IMR-90 (cell line): ENCODE results near the gene ZNHIT1. TPM values are rescaled to one million over a fixed set of nuclear protein-coding genes. Genes with fewer than 3 reads are reported as not detected.

ENCODE experiments used
- ATAC-seq: fragments of 200-7000 bp; cut with Tn5 transposase; 2 replicates; pipeline ENCODE4 v1.9.1; 2020; ENCODE audit warnings: low read depth, mild to moderate bottlenecking, moderate library complexity
- BruUV-seq: library from RNA; stranded (reverse); fragments of 400-500 nt; replicated peaks from 2 replicates; lab custom pipeline; 2021; lab: Mats Ljungman, UMichigan
- CTCF ChIA-PET: fragments of 300-600 bp; formaldehyde crosslinking; extraction: SDS; loops from one replicate; lab custom pipeline; 2021; ENCODE audit warnings: antibody characterized with exemption; lab: Yijun Ruan, JAX
- POLR2A ChIA-PET: fragments of 300-600 bp; sonication (Branson Sonifier 250); formaldehyde crosslinking; loops from one replicate; lab custom pipeline; 2022; ENCODE audit warnings: antibody characterized with exemption; ENCODE audit not compliant: unreplicated experiment; lab: Charles Lee
- DNase-seq: peaks from one replicate; pipeline ENCODE4 v3.0.0; 2013
- H2AFZ ChIP-seq: replicated peaks from 2 replicates; pipeline ENCODE3; 2013; ENCODE audit warnings: low read length, mild to moderate bottlenecking; ENCODE audit not compliant: poor library complexity
- H2AK5ac ChIP-seq: 2 replicates; pipeline ENCODE4 v1.6.1; 2013; ENCODE audit warnings: low read depth, low read length, inconsistent platforms
- H2AK9ac ChIP-seq: replicated peaks from 2 replicates; pipeline ENCODE3; 2013; ENCODE audit warnings: mild to moderate bottlenecking, low read depth, low read length, moderate library complexity; ENCODE audit not compliant: poor library complexity
- H2BK120ac ChIP-seq: 2 replicates; pipeline ENCODE4 v1.6.1; 2013; ENCODE audit warnings: low read depth, low read length, inconsistent platforms
- H2BK15ac ChIP-seq: 3 replicates; pipeline ENCODE4 v1.6.1; 2013; ENCODE audit warnings: low read depth, low read length, inconsistent platforms
- H2BK20ac ChIP-seq: 2 replicates; pipeline ENCODE4 v1.6.1; 2013; ENCODE audit warnings: low read depth, mild to moderate bottlenecking, inconsistent platforms, low read length, moderate library complexity
- H2BK5ac ChIP-seq: 2 replicates; pipeline ENCODE4 v1.6.1; 2013; ENCODE audit warnings: mild to moderate bottlenecking, low read depth, low read length, inconsistent platforms; ENCODE audit not compliant: poor library complexity, severe bottlenecking
- H3K14ac ChIP-seq: replicated peaks from 2 replicates; pipeline ENCODE4 v1.6.1; 2013; ENCODE audit warnings: low read depth, low read length, inconsistent platforms
- H3K18ac ChIP-seq: 2 replicates; pipeline ENCODE4 v1.6.1; 2013; ENCODE audit warnings: low read depth, low read length, control low read depth
- H3K23ac ChIP-seq: 2 replicates; pipeline ENCODE4 v1.6.1; 2013; ENCODE audit warnings: low read depth, low read length, inconsistent platforms
- H3K27ac ChIP-seq: 2 replicates; pipeline ENCODE4 v1.5.1; 2013; ENCODE audit warnings: mild to moderate bottlenecking, control low read depth, low read length; ENCODE audit not compliant: insufficient read depth
- H3K27me3 ChIP-seq: 2 replicates; pipeline ENCODE4 v1.6.1; 2013; ENCODE audit warnings: low read length; ENCODE audit not compliant: control insufficient read depth, insufficient read depth
- H3K36me3 ChIP-seq: 2 replicates; pipeline ENCODE4 v1.6.1; 2013; ENCODE audit warnings: low read length, mixed read lengths; ENCODE audit not compliant: control insufficient read depth, insufficient read depth
- H3K4ac ChIP-seq: 2 replicates; pipeline ENCODE4 v1.6.1; 2013; ENCODE audit warnings: low read depth, low read length, inconsistent platforms
- H3K4me1 ChIP-seq: 2 replicates; pipeline ENCODE4 v1.6.1; 2013; ENCODE audit warnings: low read length, mixed read lengths; ENCODE audit not compliant: control insufficient read depth, insufficient read depth
- H3K4me2 ChIP-seq: 2 replicates; pipeline ENCODE4 v1.6.1; 2013; ENCODE audit warnings: low read depth, mild to moderate bottlenecking, control low read depth, low read length, moderate library complexity
- H3K4me3 ChIP-seq: 2 replicates; pipeline ENCODE4 v1.5.1; 2013; ENCODE audit warnings: low read depth, mild to moderate bottlenecking, control low read depth, low read length, moderate library complexity; ENCODE audit not compliant: insufficient read depth
- H3K56ac ChIP-seq: 2 replicates; pipeline ENCODE4 v1.6.1; 2013; ENCODE audit warnings: low read length, inconsistent platforms; ENCODE audit not compliant: insufficient read depth; ENCODE audit errors: extremely low read depth
- H3K79me1 ChIP-seq, 2 experiments: 2 replicates each; pipeline ENCODE4 v1.6.1; 2013; ENCODE audit warnings: low read length in 2 of 2, inconsistent platforms in 1 of 2, low read depth in 1 of 2
- H3K9ac ChIP-seq: 2 replicates; pipeline ENCODE4 v1.6.1; 2013; ENCODE audit warnings: low read depth, low read length, control low read depth
- H3K9me1 ChIP-seq: 2 replicates; pipeline ENCODE4 v1.6.1; 2013; ENCODE audit warnings: low read length, inconsistent platforms; ENCODE audit not compliant: insufficient read depth
- H3K9me3 ChIP-seq: 2 replicates; pipeline ENCODE4 v1.6.1; 2013; ENCODE audit warnings: low read length; ENCODE audit not compliant: control insufficient read depth, insufficient read depth
- H4K20me1 ChIP-seq: 2 replicates; pipeline ENCODE4 v1.6.1; 2013; ENCODE audit warnings: low read length, inconsistent platforms; ENCODE audit not compliant: insufficient read depth
- H4K5ac ChIP-seq: 2 replicates; pipeline ENCODE4 v1.6.1; 2013; ENCODE audit warnings: mild to moderate bottlenecking, low read depth, low read length, control low read depth
- H4K8ac ChIP-seq, 2 experiments: 2 replicates each; pipeline ENCODE4 v1.6.1; 2013; ENCODE audit warnings: low read depth in 2 of 2, low read length in 2 of 2, control low read depth in 1 of 2, inconsistent platforms in 1 of 2
- H4K91ac ChIP-seq: 2 replicates; pipeline ENCODE4 v1.6.1; 2013; ENCODE audit warnings: low read depth, low read length, inconsistent platforms; ENCODE audit not compliant: insufficient read depth
- BHLHE40 ChIP-seq: fragments of 150-350 bp; IDR thresholded peaks from 2 replicates; pipeline ENCODE4 v1.6.1; 2016; ENCODE audit warnings: mild to moderate bottlenecking, low read depth, low read length
- CEBPB ChIP-seq: IDR thresholded peaks from 2 replicates; pipeline ENCODE4 v1.6.1; 2012; ENCODE audit warnings: low read depth, low read length, improper control_type of control experiment
- CHD1 ChIP-seq: IDR thresholded peaks from 2 replicates; pipeline ENCODE4 v1.6.1; 2012; ENCODE audit warnings: low read depth, low read length, improper control_type of control experiment
- FOS ChIP-seq: fragments of 150-350 bp; IDR thresholded peaks from 2 replicates; pipeline ENCODE4 v1.6.1; 2016; ENCODE audit warnings: low read depth, low read length
- MAFK ChIP-seq: IDR thresholded peaks from 2 replicates; pipeline ENCODE4 v1.6.1; 2012; ENCODE audit warnings: low read depth, low read length, improper control_type of control experiment
- MAZ ChIP-seq: IDR thresholded peaks from 2 replicates; pipeline ENCODE4 v1.6.1; 2012; ENCODE audit warnings: low read depth, mild to moderate bottlenecking, low read length, improper control_type of control experiment, moderate library complexity, borderline replicate concordance
- MXI1 ChIP-seq: IDR thresholded peaks from 2 replicates; pipeline ENCODE4 v1.6.1; 2012; ENCODE audit warnings: low read depth, mild to moderate bottlenecking, low read length, moderate library complexity, borderline replicate concordance
- NFE2L2 ChIP-seq: fragments of 150-350 bp; IDR thresholded peaks from 2 replicates; pipeline ENCODE4 v1.6.1; 2016; ENCODE audit warnings: low read depth, mild to moderate bottlenecking, low read length
- POLR2A ChIP-seq: IDR thresholded peaks from 2 replicates; pipeline ENCODE4 v1.6.1; 2012; ENCODE audit warnings: mild to moderate bottlenecking, low read depth, low read length
- RAD21 ChIP-seq: IDR thresholded peaks from 2 replicates; pipeline ENCODE4 v1.6.1; 2012; ENCODE audit warnings: low read length, improper control_type of control experiment
- RCOR1 ChIP-seq: IDR thresholded peaks from 2 replicates; pipeline ENCODE4 v1.6.1; 2012; ENCODE audit warnings: mild to moderate bottlenecking, low read length, improper control_type of control experiment; ENCODE audit not compliant: insufficient replicate concordance
- RFX5 ChIP-seq: IDR thresholded peaks from 2 replicates; pipeline ENCODE4 v1.8.0; 2012; ENCODE audit warnings: low read depth, mild to moderate bottlenecking, low read length, moderate library complexity
- SMC3 ChIP-seq: fragments of 150-350 bp; IDR thresholded peaks from 2 replicates; pipeline ENCODE4 v1.6.1; 2016; ENCODE audit warnings: low read depth, mild to moderate bottlenecking, antibody characterized with exemption, low read length, moderate library complexity
- WGBS, 2 experiments: methylation state at CpG; one replicate each; pipeline versions ENCODE4 v1.1.5 to v1.1.7; 2013; ENCODE audit warnings: missing lambda C conversion rate in 2 of 2; ENCODE audit not compliant: insufficient read length in 1 of 2; ENCODE audit errors: extremely low coverage in 2 of 2; 5-methylcytosine and 5-hydroxymethylcytosine counted together
- dilution Hi-C: fragments of 300-500 bp; cut with HindIII; formaldehyde crosslinking; loops from one replicate; pipeline ENCODE4 v1.14.3; 2018; ENCODE audit warnings: low sequenced_read_pairs; ENCODE audit not compliant: unreplicated experiment
- in situ Hi-C: fragments of 300-500 bp; cut with MboI; formaldehyde crosslinking; loops from 3 replicates; pipeline ENCODE4 v1.14.3; 2019; ENCODE audit warnings: low sequenced_read_pairs, inconsistent platforms, mixed read lengths
- intact Hi-C: fragments of 100-400 bp; cut with micrococcal nuclease; formaldehyde crosslinking; loops from 2 replicates; pipeline ENCODE4 v1.10.0; 2022
- polyA plus RNA-seq, 3 experiments: library from polyadenylated mRNA; depleted of rRNA; stranded (reverse); fragments of >200 nt; gene quantifications; 2 replicates each; pipeline ENCODE4 v1.2.3, GENCODE V29; 2012; ENCODE audit warnings: low replicate concordance in 1 of 3
- total RNA-seq: library from RNA; depleted of rRNA; stranded (reverse); fragments of >200 nt; gene quantifications from 2 replicates; pipeline ENCODE4 v1.2.3, GENCODE V29; 2012
- TF ChIP-seq, protein P1 (sequence below): conservative IDR thresholded peaks from 2 replicates; pipeline ENCODE4 v1.5.1; 2012; ENCODE audit warnings: mild to moderate bottlenecking, low read depth, low read length, improper control_type of control experiment
- TF ChIP-seq, protein P2 (sequence below): fragments of 150-350 bp; IDR thresholded peaks from 2 replicates; pipeline ENCODE4 v1.6.1; 2016; ENCODE audit warnings: low read depth, mild to moderate bottlenecking, low read length, moderate library complexity, borderline replicate concordance
- TF ChIP-seq, protein P3 (sequence below): fragments of 150-350 bp; IDR thresholded peaks from 2 replicates; pipeline ENCODE4 v1.6.1; 2017; ENCODE audit warnings: mild to moderate bottlenecking, antibody characterized with exemption, low read length, low read depth

The ZNHIT1 gene
- total and polyA plus RNA-seq, 2 of the 4 experiments (the other 2 are of a cell fraction), result 31.7 to 47.1 TPM

DNA sequence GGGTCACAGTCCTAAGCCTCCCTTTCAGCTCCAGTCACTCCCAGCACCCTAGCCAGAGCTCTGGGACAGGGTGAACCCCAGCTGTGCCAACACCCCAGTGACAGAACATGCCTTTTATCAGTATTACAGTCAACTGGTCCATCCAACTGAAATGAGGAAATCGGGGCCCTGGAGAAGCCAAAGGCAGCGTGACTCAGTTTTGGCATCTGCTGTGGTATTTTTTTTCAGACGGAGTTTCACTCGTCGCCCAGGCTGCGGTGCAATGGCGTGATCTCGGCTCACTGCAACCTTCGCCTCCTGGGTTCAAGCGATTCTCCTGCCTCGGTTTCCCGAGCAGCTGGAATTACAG lies 23.0 kb downstream of the ZNHIT1 start:
- no peak overlapping the region for H2AK9ac ChIP-seq
- no peak overlapping the region for H4K8ac ChIP-seq
- 98% methylated on average over 10 of the region's 12 CpGs; no CpG with 5 or more reads in 1 of the 2 experiments for WGBS, 2 experiments
- peaks cover 21% of the 10 kb centered on the region for H4K20me1 ChIP-seq
- H3K79me1 ChIP-seq, result peaks cover 21 to 56% of the 10 kb centered on the region in 2 experiments
- dilution Hi-C loops (no loop called here), intact Hi-C loops (no loop called here), in situ Hi-C loops (no loop called here)
- no peak overlapping the region for H3K27ac ChIP-seq
- ChIA-PET CTCF (no interaction called here), POLR2A (no interaction called here)
- BruUV-seq, result no TSS peak
- no peak overlapping the region for H3K4ac ChIP-seq
- H3K36me3 ChIP-seq, result peaks cover 34% of the 10 kb centered on the region
- H2BK5ac ChIP-seq, result no peak overlapping the region
- no peaks in the 10 kb centered on the region; the same call in 1 of the 2 replicates for H3K9me1 ChIP-seq
- no peak overlapping the region for H4K5ac ChIP-seq
- H3K18ac ChIP-seq, result no peak overlapping the region
- DNase-seq (no peak), ATAC-seq (no peak)
- H2BK20ac ChIP-seq, result no peak overlapping the region
- H3K4me3 ChIP-seq, result no peak overlapping the region
- H2AFZ ChIP-seq, result no peak overlapping the region
- no peak overlapping the region for H2AK5ac ChIP-seq
- H3K9ac ChIP-seq, result no peak overlapping the region
- peaks cover 10% of the 10 kb centered on the region for H3K4me1 ChIP-seq
- H2BK15ac ChIP-seq, result no peak overlapping the region
- no peak overlapping the region for H4K91ac ChIP-seq
- H3K56ac ChIP-seq, result 0 out of 2 replicates have a peak overlapping the region, but pooled peaks have one; percentile 1
- no peak for TF ChIP-seq FOS
- no peak for TF ChIP-seq CHD1
- TF ChIP-seq BHLHE40, result no peak
- TF ChIP-seq, protein P1, sequence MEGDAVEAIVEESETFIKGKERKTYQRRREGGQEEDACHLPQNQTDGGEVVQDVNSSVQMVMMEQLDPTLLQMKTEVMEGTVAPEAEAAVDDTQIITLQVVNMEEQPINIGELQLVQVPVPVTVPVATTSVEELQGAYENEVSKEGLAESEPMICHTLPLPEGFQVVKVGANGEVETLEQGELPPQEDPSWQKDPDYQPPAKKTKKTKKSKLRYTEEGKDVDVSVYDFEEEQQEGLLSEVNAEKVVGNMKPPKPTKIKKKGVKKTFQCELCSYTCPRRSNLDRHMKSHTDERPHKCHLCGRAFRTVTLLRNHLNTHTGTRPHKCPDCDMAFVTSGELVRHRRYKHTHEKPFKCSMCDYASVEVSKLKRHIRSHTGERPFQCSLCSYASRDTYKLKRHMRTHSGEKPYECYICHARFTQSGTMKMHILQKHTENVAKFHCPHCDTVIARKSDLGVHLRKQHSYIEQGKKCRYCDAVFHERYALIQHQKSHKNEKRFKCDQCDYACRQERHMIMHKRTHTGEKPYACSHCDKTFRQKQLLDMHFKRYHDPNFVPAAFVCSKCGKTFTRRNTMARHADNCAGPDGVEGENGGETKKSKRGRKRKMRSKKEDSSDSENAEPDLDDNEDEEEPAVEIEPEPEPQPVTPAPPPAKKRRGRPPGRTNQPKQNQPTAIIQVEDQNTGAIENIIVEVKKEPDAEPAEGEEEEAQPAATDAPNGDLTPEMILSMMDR, result no peak
- TF ChIP-seq RFX5, result no peak
- no peak for TF ChIP-seq POLR2A
- no peak for TF ChIP-seq CEBPB
- no peak for TF ChIP-seq MXI1
- TF ChIP-seq, protein P2, sequence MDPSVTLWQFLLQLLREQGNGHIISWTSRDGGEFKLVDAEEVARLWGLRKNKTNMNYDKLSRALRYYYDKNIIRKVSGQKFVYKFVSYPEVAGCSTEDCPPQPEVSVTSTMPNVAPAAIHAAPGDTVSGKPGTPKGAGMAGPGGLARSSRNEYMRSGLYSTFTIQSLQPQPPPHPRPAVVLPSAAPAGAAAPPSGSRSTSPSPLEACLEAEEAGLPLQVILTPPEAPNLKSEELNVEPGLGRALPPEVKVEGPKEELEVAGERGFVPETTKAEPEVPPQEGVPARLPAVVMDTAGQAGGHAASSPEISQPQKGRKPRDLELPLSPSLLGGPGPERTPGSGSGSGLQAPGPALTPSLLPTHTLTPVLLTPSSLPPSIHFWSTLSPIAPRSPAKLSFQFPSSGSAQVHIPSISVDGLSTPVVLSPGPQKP, result no peak
- TF ChIP-seq MAFK, result no peak
- TF ChIP-seq, protein P3, sequence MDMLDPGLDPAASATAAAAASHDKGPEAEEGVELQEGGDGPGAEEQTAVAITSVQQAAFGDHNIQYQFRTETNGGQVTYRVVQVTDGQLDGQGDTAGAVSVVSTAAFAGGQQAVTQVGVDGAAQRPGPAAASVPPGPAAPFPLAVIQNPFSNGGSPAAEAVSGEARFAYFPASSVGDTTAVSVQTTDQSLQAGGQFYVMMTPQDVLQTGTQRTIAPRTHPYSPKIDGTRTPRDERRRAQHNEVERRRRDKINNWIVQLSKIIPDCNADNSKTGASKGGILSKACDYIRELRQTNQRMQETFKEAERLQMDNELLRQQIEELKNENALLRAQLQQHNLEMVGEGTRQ, result no peak
- no peak for TF ChIP-seq RCOR1
- no peak for TF ChIP-seq RAD21
- TF ChIP-seq NFE2L2, result no peak
- TF ChIP-seq SMC3, result no peak
- TF ChIP-seq MAZ, result no peak
- no peaks in the 10 kb centered on the region for H3K27me3 ChIP-seq
- no peak overlapping the region for H3K23ac ChIP-seq
- no peak overlapping the region for H3K14ac ChIP-seq
- no peak overlapping the region for H2BK120ac ChIP-seq
- no peaks in the 10 kb centered on the region for H3K9me3 ChIP-seq
- H3K4me2 ChIP-seq, result no peak overlapping the region
